GM20000 (cell line): Measurements from ENCODE around the gene IFI27L2.
"Not testable (repeated sequence)": the region's sequence is repeated elsewhere in the genome, so short reads cannot be mapped to it uniquely, and the experiment has no call there.

Source experiments
- DNase-seq: peaks from one replicate; pipeline ENCODE4 v3.0.0; 2012; ENCODE audit warnings: low spot score
- TF ChIP-seq, protein P1 (sequence below): IDR thresholded peaks from 2 replicates; pipeline ENCODE4 v1.5.1; 2012; ENCODE audit warnings: mild to moderate bottlenecking, control low read depth; ENCODE audit errors: extremely low read depth, missing control alignments

Gene IFI27L2

DNA sequence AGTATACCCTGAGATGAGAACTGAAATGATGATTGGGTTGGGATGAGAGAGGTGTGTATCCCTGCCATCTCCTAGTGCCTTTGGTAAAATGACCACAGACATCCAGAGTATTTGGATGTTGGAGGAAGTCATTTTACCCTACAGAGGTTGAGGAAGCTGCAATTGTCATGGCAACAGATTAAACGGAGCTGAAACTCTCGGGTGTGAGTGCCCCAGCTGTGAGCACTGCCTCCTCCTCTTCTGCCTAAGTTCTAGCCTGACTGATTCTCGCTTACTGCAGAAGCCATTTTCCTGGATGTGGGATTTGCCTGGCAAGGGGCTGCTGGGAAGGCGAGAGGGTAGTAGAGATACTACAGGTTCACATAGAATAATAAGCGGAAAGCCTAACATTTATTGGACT, 34.4 kb upstream of the IFI27L2 start:
- DNase-seq, result no peak
- TF ChIP-seq, protein P1, sequence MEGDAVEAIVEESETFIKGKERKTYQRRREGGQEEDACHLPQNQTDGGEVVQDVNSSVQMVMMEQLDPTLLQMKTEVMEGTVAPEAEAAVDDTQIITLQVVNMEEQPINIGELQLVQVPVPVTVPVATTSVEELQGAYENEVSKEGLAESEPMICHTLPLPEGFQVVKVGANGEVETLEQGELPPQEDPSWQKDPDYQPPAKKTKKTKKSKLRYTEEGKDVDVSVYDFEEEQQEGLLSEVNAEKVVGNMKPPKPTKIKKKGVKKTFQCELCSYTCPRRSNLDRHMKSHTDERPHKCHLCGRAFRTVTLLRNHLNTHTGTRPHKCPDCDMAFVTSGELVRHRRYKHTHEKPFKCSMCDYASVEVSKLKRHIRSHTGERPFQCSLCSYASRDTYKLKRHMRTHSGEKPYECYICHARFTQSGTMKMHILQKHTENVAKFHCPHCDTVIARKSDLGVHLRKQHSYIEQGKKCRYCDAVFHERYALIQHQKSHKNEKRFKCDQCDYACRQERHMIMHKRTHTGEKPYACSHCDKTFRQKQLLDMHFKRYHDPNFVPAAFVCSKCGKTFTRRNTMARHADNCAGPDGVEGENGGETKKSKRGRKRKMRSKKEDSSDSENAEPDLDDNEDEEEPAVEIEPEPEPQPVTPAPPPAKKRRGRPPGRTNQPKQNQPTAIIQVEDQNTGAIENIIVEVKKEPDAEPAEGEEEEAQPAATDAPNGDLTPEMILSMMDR, result no peak

DNA sequence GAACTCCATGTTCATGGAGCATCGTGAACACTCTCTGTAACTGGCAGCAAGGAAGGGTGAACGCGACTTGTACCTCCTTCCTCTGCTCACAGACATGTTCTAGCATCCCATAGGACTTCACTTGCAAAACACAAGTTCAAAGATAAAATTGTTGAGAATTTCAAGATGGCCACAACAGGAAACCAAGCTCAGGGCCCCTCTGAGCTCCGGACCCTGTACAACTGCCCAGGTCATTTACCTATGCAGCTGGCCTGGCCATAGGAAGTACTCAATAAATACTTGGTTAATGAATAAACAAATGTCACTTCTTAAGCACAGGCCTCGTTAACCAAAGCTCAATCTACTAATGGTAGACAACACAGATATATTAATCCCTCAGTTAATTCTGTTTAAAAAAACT, 33.1 kb upstream of the IFI27L2 start:
- DNase-seq, result no peak
- TF ChIP-seq, protein P1, result no peak

DNA sequence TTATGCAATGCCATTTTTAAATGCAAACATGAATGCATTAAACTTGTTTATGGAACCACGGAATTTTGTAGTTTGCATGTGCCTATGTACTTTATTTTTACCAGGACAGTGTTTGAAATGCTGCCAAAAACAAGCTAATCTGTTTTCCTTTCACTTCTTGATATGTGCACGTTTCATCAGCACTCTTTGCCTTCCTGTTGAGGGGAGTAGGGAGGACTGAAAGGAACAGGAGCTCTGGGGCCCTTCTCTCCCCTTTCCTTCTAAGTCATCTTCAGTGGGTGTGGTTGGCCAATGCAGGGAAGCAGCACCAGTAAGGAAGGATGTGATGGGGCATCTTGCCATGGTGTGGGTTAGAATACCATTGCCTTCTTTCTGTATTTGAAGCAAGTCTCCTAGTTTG, 32.6 kb upstream of the IFI27L2 start:
- TF ChIP-seq, protein P1, result no peak
- no peak for DNase-seq

DNA sequence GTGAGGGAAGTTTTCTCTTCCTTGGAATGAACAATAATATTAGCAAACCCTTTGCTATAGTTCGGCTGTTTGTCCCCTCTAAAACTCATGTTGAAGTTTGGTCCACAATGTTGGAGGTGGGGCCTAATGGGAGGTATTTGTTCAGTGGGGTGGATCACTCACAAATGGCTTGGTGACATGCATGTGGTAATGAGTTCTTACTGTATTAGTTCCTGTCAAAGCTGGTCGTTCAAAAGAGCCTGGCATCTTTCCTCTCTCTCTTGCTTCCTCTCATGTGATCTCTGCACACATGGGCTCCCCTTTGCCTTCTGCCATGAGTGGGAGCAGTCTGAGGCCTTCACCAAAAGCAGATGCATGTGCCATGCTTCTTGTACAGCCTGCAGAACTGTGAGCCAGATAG, 31.7 kb upstream of the IFI27L2 start:
- no peak for DNase-seq
- TF ChIP-seq, protein P1, result no peak

DNA sequence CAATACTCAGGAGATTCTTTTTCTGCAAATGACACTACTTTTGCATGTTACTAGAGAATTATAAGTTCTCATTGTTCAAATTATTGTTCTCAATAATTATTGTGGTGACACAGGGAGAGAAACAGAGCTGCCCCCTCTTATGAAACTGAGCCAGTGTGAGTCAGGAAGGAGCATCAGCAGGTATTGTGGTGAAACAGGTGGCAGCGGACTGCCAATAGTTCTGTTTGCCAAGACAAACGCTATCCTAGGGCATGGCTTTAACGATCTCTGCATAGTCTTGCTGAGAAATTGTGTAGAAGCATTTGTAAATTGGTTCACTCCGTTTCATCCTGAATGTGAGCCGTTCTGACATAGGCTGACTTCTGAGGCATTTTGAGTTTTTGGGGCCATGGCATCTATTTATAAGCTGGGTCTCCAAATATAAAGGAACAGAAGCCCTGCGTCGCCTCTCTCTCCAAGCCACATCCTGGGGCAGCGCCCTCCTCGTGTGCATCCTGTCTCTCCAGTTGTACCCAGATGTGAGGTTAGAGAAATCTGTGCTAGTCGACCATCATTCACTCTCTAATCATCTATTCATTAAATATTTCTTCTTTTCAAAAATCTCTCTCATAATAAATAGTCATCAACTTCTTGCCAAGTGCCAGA, 29.0 kb upstream of the IFI27L2 start:
- TF ChIP-seq, protein P1, result no peak
- DNase-seq, result no peak

DNA sequence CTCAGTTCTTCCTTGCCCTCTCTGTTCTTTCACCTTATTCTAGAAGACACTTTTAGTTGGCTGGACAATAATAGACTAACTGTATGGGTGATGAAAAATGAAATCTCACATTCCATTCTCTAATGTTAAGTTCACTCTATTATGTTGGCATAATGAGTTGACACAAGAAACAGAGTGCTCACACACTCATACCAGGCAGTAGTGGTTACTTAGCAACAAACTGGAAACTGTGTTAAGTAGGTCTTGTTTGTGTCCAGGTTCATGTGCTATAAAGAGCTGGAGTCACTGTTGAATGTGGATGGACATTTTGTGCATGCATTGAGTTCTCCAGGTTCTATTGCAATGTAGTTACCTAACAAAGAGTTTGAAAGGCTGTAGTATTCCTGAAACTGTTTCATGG, 27.8 kb upstream of the IFI27L2 start:
- no peak for DNase-seq
- TF ChIP-seq, protein P1, result no peak

DNA sequence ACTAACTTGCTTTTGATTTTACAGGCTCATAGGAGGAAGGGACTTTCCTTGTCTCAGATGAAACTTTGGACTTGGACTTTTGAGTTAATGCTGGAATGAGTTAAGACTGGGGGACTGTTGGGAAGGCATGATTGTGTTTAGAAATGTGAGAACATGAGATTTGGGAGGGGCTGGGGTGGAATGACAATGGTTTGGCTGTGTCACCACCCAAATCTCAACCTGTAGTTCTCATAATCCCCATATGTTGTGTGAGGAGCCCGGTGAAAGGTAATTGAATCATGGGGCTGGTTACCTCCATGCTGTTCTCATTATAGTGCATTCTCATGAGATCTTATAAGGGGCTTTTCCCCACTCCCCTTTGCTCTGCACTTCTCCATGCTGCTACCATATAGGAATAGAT, 26.7 kb upstream of the IFI27L2 start:
- not testable (repeated sequence) for DNase-seq

DNA sequence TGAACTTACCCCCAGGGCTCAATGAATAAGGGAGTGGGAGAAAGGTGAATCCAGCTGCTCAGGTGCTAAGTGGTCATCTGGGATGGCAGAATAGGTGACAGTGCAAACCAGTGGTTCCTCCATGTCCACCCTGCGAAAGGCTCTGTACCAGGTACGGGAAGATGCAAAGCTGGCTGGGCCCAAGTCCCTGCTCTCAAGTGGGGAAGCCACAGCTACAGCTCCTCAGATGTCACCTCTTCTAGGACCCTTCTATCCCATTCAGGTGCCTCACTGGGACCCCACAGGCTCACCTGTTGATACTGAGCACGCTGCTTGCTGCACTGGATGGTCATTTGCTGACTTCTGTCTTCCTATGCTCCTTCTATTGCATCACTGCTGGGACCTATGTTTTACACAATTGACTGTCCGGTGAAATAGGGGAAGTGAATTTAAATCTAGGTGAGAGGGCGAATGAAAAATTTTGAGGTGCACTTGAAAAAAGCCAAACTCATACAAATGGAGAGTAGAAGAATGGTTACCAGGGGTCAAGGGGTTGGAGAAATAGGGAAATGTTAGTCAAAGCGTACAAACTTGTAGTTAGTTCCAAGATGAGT, 24.4 kb upstream of the IFI27L2 start:
- TF ChIP-seq, protein P1, result no peak

More for the DNA sequence above, 24.4 kb upstream of the IFI27L2 start:
- DNase-seq, result no peak
